A673 (cell line): ENCODE data around the gene ABR. TPM values are rescaled to one million over a fixed set of nuclear protein-coding genes. Genes with fewer than 3 reads are reported as not detected.

Source experiments
- BruUV-seq: library from RNA; stranded (reverse); fragments of 400-500 nt; replicated peaks from 2 replicates; lab custom pipeline; 2021; lab: Mats Ljungman, UMichigan
- CTCF ChIA-PET: fragments of 300-600 bp; sonication (Branson Sonifier 250); formaldehyde crosslinking; loops from one replicate; lab custom pipeline; 2022; ENCODE audit warnings: antibody characterized with exemption; lab: Charles Lee
- POLR2A ChIA-PET: fragments of 300-600 bp; sonication (Branson Sonifier 250); formaldehyde crosslinking; loops from one replicate; lab custom pipeline; 2022; ENCODE audit warnings: antibody characterized with exemption; ENCODE audit not compliant: low non-redundant PET; lab: Charles Lee
- DNase-seq: peaks from one replicate; pipeline ENCODE4 v3.0.0-alpha.2; 2015; ENCODE audit warnings: low spot score
- H3K27ac ChIP-seq: fragments of 200-600 bp; sonication (generic); 2 replicates; pipeline ENCODE4 v1.5.1; 2016; ENCODE audit warnings: mixed run types, low read depth, mild to moderate bottlenecking, mixed read lengths, antibody characterized with exemption, low read length; ENCODE audit not compliant: poor library complexity, severe bottlenecking
- H3K27me3 ChIP-seq: fragments of 200-600 bp; sonication (generic); replicated peaks from 2 replicates; pipeline ENCODE4 v1.6.1; 2017; ENCODE audit warnings: mixed run types, low read depth, mild to moderate bottlenecking, mixed read lengths, antibody characterized with exemption, low read length; ENCODE audit not compliant: insufficient read depth, poor library complexity
- H3K36me3 ChIP-seq: fragments of 200-600 bp; sonication (generic); 2 replicates; pipeline ENCODE4 v1.6.1; 2016; ENCODE audit warnings: mixed run types, mild to moderate bottlenecking, mixed read lengths, antibody characterized with exemption, low read length; ENCODE audit not compliant: insufficient read depth, poor library complexity, severe bottlenecking
- H3K4me1 ChIP-seq: fragments of 200-600 bp; sonication (generic); 2 replicates; pipeline ENCODE4 v1.6.1; 2017; ENCODE audit warnings: mixed run types, mild to moderate bottlenecking, mixed read lengths, antibody characterized with exemption, low read length; ENCODE audit not compliant: insufficient read depth, poor library complexity, severe bottlenecking
- H3K4me3 ChIP-seq: fragments of 200-600 bp; sonication (generic); 2 replicates; pipeline ENCODE4 v1.5.1; 2016; ENCODE audit warnings: low read depth, mixed run types, mild to moderate bottlenecking, mixed read lengths, low read length; ENCODE audit not compliant: poor library complexity, severe bottlenecking
- H3K9me3 ChIP-seq: fragments of 200-600 bp; sonication (generic); 2 replicates; pipeline ENCODE4 v1.6.1; 2016; ENCODE audit warnings: mixed run types, low read depth, mild to moderate bottlenecking, mixed read lengths, antibody characterized with exemption, low read length; ENCODE audit not compliant: poor library complexity, severe bottlenecking
- EZH2 ChIP-seq: fragments of 200-600 bp; sonication (generic); IDR thresholded peaks from 2 replicates; pipeline ENCODE4 v1.6.1; 2017; ENCODE audit warnings: borderline replicate concordance, low read depth, mild to moderate bottlenecking, mixed read lengths, antibody characterized with exemption, low read length; ENCODE audit not compliant: poor library complexity, severe bottlenecking
- intact Hi-C: fragments of 100-400 bp; cut with micrococcal nuclease; formaldehyde crosslinking; loops from one replicate; pipeline ENCODE4 v1.10.0; 2022; ENCODE audit not compliant: unreplicated experiment
- total RNA-seq: library from RNA; stranded (reverse); gene quantifications from 2 replicates; pipeline ENCODE4 v1.2.3, GENCODE V29; 2021
- TF ChIP-seq, protein P1 (sequence below): fragments of 300-800, 200-600 bp; sonication (generic); conservative IDR thresholded peaks from 2 replicates; pipeline ENCODE4 v1.5.1; 2017; ENCODE audit warnings: low read depth, mild to moderate bottlenecking, antibody characterized with exemption, low read length, moderate library complexity, mixed read lengths

The ABR gene
- total RNA-seq, 1 experiment from 2014 or later: 47.6 TPM

GRCh38 chr17:968812-969730 is 210.7 kb downstream of the ABR start:
- no TSS peak for BruUV-seq
- POLR2A ChIA-PET: no interaction called here

GRCh38 chr17:967122-967521 is 212.7 kb downstream of the ABR start:
- Histone ChIP-seq H3K9me3 (no peaks in the 10 kb centered on the region), H3K4me1 (peaks cover 34% of the 10 kb centered on the region), H3K27ac (no peak overlapping the region), H3K27me3 (peaks cover 41% of the 10 kb centered on the region), H3K36me3 (no peaks in the 10 kb centered on the region), H3K4me3 (no peak overlapping the region)
- TF ChIP-seq, protein P1, sequence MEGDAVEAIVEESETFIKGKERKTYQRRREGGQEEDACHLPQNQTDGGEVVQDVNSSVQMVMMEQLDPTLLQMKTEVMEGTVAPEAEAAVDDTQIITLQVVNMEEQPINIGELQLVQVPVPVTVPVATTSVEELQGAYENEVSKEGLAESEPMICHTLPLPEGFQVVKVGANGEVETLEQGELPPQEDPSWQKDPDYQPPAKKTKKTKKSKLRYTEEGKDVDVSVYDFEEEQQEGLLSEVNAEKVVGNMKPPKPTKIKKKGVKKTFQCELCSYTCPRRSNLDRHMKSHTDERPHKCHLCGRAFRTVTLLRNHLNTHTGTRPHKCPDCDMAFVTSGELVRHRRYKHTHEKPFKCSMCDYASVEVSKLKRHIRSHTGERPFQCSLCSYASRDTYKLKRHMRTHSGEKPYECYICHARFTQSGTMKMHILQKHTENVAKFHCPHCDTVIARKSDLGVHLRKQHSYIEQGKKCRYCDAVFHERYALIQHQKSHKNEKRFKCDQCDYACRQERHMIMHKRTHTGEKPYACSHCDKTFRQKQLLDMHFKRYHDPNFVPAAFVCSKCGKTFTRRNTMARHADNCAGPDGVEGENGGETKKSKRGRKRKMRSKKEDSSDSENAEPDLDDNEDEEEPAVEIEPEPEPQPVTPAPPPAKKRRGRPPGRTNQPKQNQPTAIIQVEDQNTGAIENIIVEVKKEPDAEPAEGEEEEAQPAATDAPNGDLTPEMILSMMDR: no peak
- TF ChIP-seq EZH2: no peak
- intact Hi-C loops: no loop called here
- no peak for DNase-seq
- CTCF ChIA-PET: no interaction called here
- POLR2A ChIA-PET: no interaction called here
- no TSS peak for BruUV-seq

More at GRCh38 chr17:968812-969730, 210.7 kb downstream of the ABR start:
- Histone ChIP-seq H3K4me3 (peak overlapping the region; percentile 5), H3K36me3 (no peaks in the 10 kb centered on the region), H3K27me3 (peaks cover 41% of the 10 kb centered on the region), H3K4me1 (peaks cover 31% of the 10 kb centered on the region), H3K9me3 (no peaks in the 10 kb centered on the region), H3K27ac (no peak overlapping the region)
- intact Hi-C loops: no loop called here
- TF ChIP-seq, protein P1: no peak
- CTCF ChIA-PET: no interaction called here
- DNase-seq: no peak

DNA sequence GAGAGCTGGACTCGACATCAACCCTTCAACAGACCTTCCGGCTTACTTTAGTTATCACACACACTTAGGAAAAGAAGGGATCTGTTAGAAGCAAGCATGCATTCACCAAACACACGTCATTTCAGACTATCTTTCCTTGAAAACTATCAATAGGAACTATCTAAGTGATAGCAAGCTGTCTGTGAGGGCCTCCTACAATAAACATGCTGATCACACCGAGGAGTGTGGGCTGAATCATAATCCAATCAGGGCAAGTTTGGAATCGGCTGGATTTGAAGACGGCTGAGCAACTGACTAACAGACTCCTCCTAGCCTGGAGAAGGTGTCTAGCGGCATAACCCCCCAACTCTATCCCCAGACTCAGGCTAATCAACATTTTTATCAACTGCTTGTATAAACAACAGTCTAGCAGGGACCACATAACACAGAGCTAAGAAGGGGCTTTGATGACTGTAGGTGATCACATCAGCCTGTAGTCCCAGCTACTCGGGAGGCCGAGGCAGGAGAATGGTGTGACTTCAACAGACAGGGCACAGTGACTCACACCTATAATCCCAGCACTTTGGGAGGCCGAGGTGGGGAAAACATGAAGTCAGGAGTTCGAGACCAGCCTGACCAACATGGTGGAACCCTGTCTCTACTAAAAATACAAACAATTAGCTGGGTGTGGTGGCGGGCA is 214.3 kb downstream of the ABR start:
- ChIA-PET POLR2A (interaction anchor here (0.5 kb wide), 1 partner anchor 90 kb away, joined by 4 read pairs; no protein-coding TSS in a partner anchor), CTCF (interaction anchor here (0.6 kb wide), 1 partner anchor 214 kb away, joined by 4 read pairs; the partner anchor contains the start of gene GEMIN4)
- TF ChIP-seq EZH2: no peak
- TF ChIP-seq, protein P1: no peak
- no TSS peak for BruUV-seq
- Histone ChIP-seq H3K4me3 (no peak overlapping the region), H3K4me1 (peaks cover 34% of the 10 kb centered on the region), H3K9me3 (no peaks in the 10 kb centered on the region), H3K36me3 (no peaks in the 10 kb centered on the region), H3K27ac (no peak overlapping the region), H3K27me3 (peaks cover 25% of the 10 kb centered on the region)
- intact Hi-C loops: no loop called here
- no peak for DNase-seq
